Osteoblast (primary cell): ENCODE measurements around the gene ZBTB8B. TPM values are rescaled to one million over a fixed set of nuclear protein-coding genes. Genes with fewer than 3 reads are reported as not detected.
"Not testable (repeated sequence)": the region's sequence is repeated elsewhere in the genome, so short reads cannot be mapped to it uniquely, and the experiment has no call there.

Source experiments
- DNase-seq: peaks from one replicate; pipeline ENCODE4 v3.0.0; 2011; ENCODE audit warnings: low spot score, mixed read lengths; ENCODE audit not compliant: insufficient read length; ENCODE audit errors: missing footprints
- H2AFZ ChIP-seq: 2 replicates; pipeline ENCODE4 v1.6.0; 2011; ENCODE audit warnings: mild to moderate bottlenecking, low read length
- H3K27ac ChIP-seq: 2 replicates; pipeline ENCODE4 v1.5.1; 2011; ENCODE audit warnings: mild to moderate bottlenecking, low read depth, low read length, moderate library complexity
- H3K27me3 ChIP-seq: 2 replicates; pipeline ENCODE4 v1.6.0; 2012; ENCODE audit warnings: mild to moderate bottlenecking, control low read depth, inconsistent platforms, low read length, moderate library complexity; ENCODE audit not compliant: insufficient read depth
- H3K36me3 ChIP-seq: 2 replicates; pipeline ENCODE4 v1.5.1; 2011; ENCODE audit warnings: mild to moderate bottlenecking, low read length, control low read depth, moderate library complexity; ENCODE audit not compliant: insufficient read depth
- H3K4me1 ChIP-seq: 2 replicates; pipeline ENCODE4 v1.5.1; 2011; ENCODE audit warnings: mild to moderate bottlenecking, low read length, control low read depth, moderate library complexity; ENCODE audit not compliant: insufficient read depth
- H3K4me2 ChIP-seq: 2 replicates; pipeline ENCODE4 v1.6.0; 2011; ENCODE audit warnings: mild to moderate bottlenecking, low read length; ENCODE audit not compliant: insufficient read depth
- H3K4me3 ChIP-seq: fragments of 200-600 bp; sonication (generic); 3 replicates; pipeline ENCODE4 v1.5.1; 2012; ENCODE audit warnings: mild to moderate bottlenecking, low read length, inconsistent platforms; ENCODE audit not compliant: insufficient read depth
- H3K79me2 ChIP-seq: 2 replicates; pipeline ENCODE4 v1.6.0; 2012; ENCODE audit warnings: mild to moderate bottlenecking, low read length, control low read depth, inconsistent platforms; ENCODE audit not compliant: insufficient read depth
- H3K9me3 ChIP-seq: 2 replicates; pipeline ENCODE4 v1.5.1; 2011; ENCODE audit warnings: low read depth, low read length, control low read depth
- H4K20me1 ChIP-seq: 2 replicates; pipeline ENCODE4 v1.6.0; 2012; ENCODE audit warnings: mild to moderate bottlenecking, low read length, control low read depth; ENCODE audit not compliant: insufficient read depth
- CTCF ChIP-seq: IDR thresholded peaks from 2 replicates; pipeline ENCODE4 v1.5.1; 2011; ENCODE audit warnings: mild to moderate bottlenecking, low read depth, low read length, moderate library complexity; ENCODE audit errors: extremely low read depth
- total RNA-seq: library from RNA; depleted of rRNA; stranded (reverse); fragments of >200 nt; gene quantifications from 2 replicates; pipeline ENCODE4 v1.2.3, GENCODE V29; 2012

Gene ZBTB8B
- total RNA-seq, 1 donor = under 0.01 TPM

- Histone ChIP-seq H3K36me3 (no peaks in the 10 kb centered on the region), H3K27ac (no peak overlapping the region), H3K79me2 (no peaks in the 10 kb centered on the region), H3K4me2 (no peak overlapping the region), H3K4me3 (no peak overlapping the region), H4K20me1 (no peaks in the 10 kb centered on the region), H3K4me1 (no peaks in the 10 kb centered on the region), H3K27me3 (peaks cover 22% of the 10 kb centered on the region), H2AFZ (no peak overlapping the region), H3K9me3 (no peaks in the 10 kb centered on the region)
- no peak for TF ChIP-seq CTCF
- DNase-seq = no peak
These were observed 6.3 kb downstream of the ZBTB8B start for GRCh38 chr1:32470991-32471694.

GRCh38 chr1:32471695-32472362, 7.0 kb downstream of the ZBTB8B start:
- H3K4me2 ChIP-seq = no peak overlapping the region
- no peaks in the 10 kb centered on the region for H3K9me3 ChIP-seq
- no peak overlapping the region for H3K4me3 ChIP-seq
- H2AFZ ChIP-seq = no peak overlapping the region
- no peak for DNase-seq
- TF ChIP-seq CTCF = no peak
- no peaks in the 10 kb centered on the region for H3K79me2 ChIP-seq
- no peaks in the 10 kb centered on the region for H3K36me3 ChIP-seq
- H3K27ac ChIP-seq = no peak overlapping the region
- no peaks in the 10 kb centered on the region for H3K4me1 ChIP-seq
- no peaks in the 10 kb centered on the region for H4K20me1 ChIP-seq
- H3K27me3 ChIP-seq = peaks cover 15% of the 10 kb centered on the region

GRCh38 chr1:32472966-32473365, 8.1 kb downstream of the ZBTB8B start:
- not testable (repeated sequence) for H3K4me2 ChIP-seq, H3K79me2 ChIP-seq, DNase-seq, H3K4me3 ChIP-seq, H3K9me3 ChIP-seq, H3K4me1 ChIP-seq, H3K27ac ChIP-seq, H3K27me3 ChIP-seq, H3K36me3 ChIP-seq, H2AFZ ChIP-seq, H4K20me1 ChIP-seq

GRCh38 chr1:32474954-32475353, 10.1 kb downstream of the ZBTB8B start:
- Histone ChIP-seq H2AFZ (no peak overlapping the region), H3K36me3 (no peaks in the 10 kb centered on the region), H3K4me2 (no peak overlapping the region), H3K27ac (no peak overlapping the region), H3K79me2 (no peaks in the 10 kb centered on the region), H3K4me1 (no peaks in the 10 kb centered on the region), H3K27me3 (peaks cover 6% of the 10 kb centered on the region), H3K9me3 (no peaks in the 10 kb centered on the region), H4K20me1 (no peaks in the 10 kb centered on the region), H3K4me3 (no peak overlapping the region)
- no peak for TF ChIP-seq CTCF
- DNase-seq = no peak
